B cell (primary cell): Measurements from ENCODE around the gene NPW.

Experiments used
- EZH2 ChIP-seq: IDR thresholded peaks from 2 replicates; pipeline ENCODE4 v1.6.1; 2012; ENCODE audit warnings: borderline replicate concordance, low read depth, mild to moderate bottlenecking, moderate library complexity, low read length; ENCODE audit not compliant: insufficient read depth, poor library complexity, severe bottlenecking
- TF ChIP-seq, protein P1 (sequence below): fragments of 200-600 bp; IDR thresholded peaks from one replicate; pipeline ENCODE4 v1.8.0; 2022; ENCODE audit warnings: antibody characterized with exemption, mild to moderate bottlenecking

DNA sequence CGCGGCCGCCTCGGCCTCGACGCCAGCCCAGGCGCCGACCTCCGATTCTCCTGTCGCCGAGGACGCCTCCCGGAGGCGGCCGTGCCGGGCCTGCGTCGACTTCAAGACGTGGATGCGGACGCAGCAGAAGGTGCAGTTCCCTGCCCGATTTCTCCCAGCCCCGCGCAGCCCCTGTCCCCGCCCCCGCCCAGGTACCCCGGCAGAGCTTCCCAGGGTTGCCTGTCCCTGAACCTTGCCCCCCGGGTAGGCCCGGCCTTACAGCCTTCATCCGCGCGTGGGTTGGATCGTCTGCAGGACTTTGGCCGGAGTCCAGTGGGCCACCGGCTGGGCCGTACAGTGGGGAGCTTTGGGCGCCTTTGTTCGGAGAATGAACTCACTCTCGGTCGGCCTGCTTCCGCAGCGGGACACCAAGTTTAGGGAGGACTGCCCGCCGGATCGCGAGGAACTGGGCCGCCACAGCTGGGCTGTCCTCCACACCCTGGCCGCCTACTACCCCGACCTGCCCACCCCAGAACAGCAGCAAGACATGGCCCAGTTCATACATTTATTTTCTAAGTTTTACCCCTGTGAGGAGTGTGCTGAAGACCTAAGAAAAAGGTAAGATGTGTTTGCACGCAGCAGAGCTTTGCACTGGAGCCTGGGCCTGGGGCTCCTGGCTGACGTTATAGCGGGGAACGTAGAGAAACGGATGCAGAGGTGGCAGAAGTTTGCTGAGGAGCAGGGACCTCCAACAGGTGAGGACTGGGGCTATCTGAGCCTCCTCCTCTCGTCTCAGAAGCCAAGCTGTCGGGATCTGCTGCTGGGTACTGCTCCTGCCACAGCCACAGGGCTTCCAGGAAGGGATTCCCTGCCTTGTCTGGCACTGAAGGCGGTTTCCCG is 35.0 kb upstream of the NPW start:
- TF ChIP-seq, protein P1, sequence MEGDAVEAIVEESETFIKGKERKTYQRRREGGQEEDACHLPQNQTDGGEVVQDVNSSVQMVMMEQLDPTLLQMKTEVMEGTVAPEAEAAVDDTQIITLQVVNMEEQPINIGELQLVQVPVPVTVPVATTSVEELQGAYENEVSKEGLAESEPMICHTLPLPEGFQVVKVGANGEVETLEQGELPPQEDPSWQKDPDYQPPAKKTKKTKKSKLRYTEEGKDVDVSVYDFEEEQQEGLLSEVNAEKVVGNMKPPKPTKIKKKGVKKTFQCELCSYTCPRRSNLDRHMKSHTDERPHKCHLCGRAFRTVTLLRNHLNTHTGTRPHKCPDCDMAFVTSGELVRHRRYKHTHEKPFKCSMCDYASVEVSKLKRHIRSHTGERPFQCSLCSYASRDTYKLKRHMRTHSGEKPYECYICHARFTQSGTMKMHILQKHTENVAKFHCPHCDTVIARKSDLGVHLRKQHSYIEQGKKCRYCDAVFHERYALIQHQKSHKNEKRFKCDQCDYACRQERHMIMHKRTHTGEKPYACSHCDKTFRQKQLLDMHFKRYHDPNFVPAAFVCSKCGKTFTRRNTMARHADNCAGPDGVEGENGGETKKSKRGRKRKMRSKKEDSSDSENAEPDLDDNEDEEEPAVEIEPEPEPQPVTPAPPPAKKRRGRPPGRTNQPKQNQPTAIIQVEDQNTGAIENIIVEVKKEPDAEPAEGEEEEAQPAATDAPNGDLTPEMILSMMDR = no peak
- TF ChIP-seq EZH2 = no peak
